Tibial artery (tissue), 4 donors: ENCODE measurements around the gene VRK3.

Experiments used
- DNase-seq, 2 donors: peaks; one replicate each; pipeline ENCODE4 v3.0.0-alpha.2; 2019
- H3K27ac ChIP-seq, 2 donors: fragments of 200-600 bp; sonication (generic) in 1 of 2; 1 replicate in 1 of 2; 2 replicates in 1 of 2; pipeline ENCODE4 v1.5.1; 2018 to 2019; ENCODE audit warnings: mild to moderate bottlenecking in 1 of 2
- H3K27me3 ChIP-seq, 2 donors: fragments of 200-600 bp; sonication (generic) in 1 of 2; one replicate each; pipeline versions ENCODE4 v1.5.1 to v1.6.0; 2016 to 2019
- H3K36me3 ChIP-seq, 3 donors: fragments of 200-600 bp; sonication (generic) in 2 of 3; one replicate each; pipeline ENCODE4 v1.5.1; 2016 to 2019; ENCODE audit warnings: mild to moderate bottlenecking in 2 of 3
- H3K4me1 ChIP-seq, 4 donors: fragments of 200-600 bp; sonication (generic) in 2 of 4; 1 replicate in 3 of 4; 2 replicates in 1 of 4; pipeline ENCODE4 v1.5.1; 2016 to 2019
- H3K4me3 ChIP-seq, 2 donors: fragments of 200-600 bp; sonication (generic) in 1 of 2; 1 replicate in 1 of 2; 2 replicates in 1 of 2; pipeline ENCODE4 v1.5.1; 2018 to 2019; ENCODE audit warnings: mild to moderate bottlenecking in 2 of 2
- H3K9me3 ChIP-seq, 3 donors: fragments of 200-600 bp; sonication (generic) in 1 of 3; one replicate each; pipeline ENCODE4 v1.5.1; 2016 to 2019
- CTCF ChIP-seq, 2 experiments: fragments of 200-600 bp in 1 of 2; fragments of 450-650 bp in 1 of 2; IDR thresholded peaks; one replicate each; pipeline ENCODE4 v1.5.1; 2017 to 2019; ENCODE audit warnings: antibody characterized with exemption in 2 of 2, mild to moderate bottlenecking in 1 of 2, moderate library complexity in 1 of 2
- intact Hi-C: fragments of 100-400 bp; cut with DNase I; formaldehyde crosslinking; loops from one replicate; pipeline ENCODE4 v1.15.0; 2023; ENCODE audit warnings: low total_unique reads

VRK3 gene

GRCh38 chr19:50008532-50008931 lies 16.6 kb downstream of the VRK3 start:
- Histone ChIP-seq H3K27me3 (no peaks in the 10 kb centered on the region), H3K9me3 (no peaks in the 10 kb centered on the region), H3K4me3 (no peak overlapping the region), H3K4me1 (peaks cover 0 to 20% (median 16%) of the 10 kb centered on the region in 4 donors), H3K27ac (no peak overlapping the region), H3K36me3 (peaks cover 39 to 90% (median 58%) of the 10 kb centered on the region in 3 donors)
- no peak for DNase-seq
- TF ChIP-seq CTCF (IDR thresholded peaks at IDR 0.05), result no peak
- intact Hi-C loops, result no loop called here

GRCh38 chr19:50007947-50008346 lies 17.2 kb downstream of the VRK3 start:
- no peak overlapping the region for H3K27ac ChIP-seq
- no peaks in the 10 kb centered on the region for H3K9me3 ChIP-seq
- H3K27me3 ChIP-seq, result no peaks in the 10 kb centered on the region
- no peak for DNase-seq
- TF ChIP-seq CTCF (IDR thresholded peaks at IDR 0.05), result no peak
- H3K4me3 ChIP-seq, result no peak overlapping the region
- H3K36me3 ChIP-seq, result peaks cover 39 to 90% (median 53%) of the 10 kb centered on the region in 3 donors
- H3K4me1 ChIP-seq, result peaks cover 0 to 26% (median 20%) of the 10 kb centered on the region in 4 donors
- intact Hi-C loops, result no loop called here

GRCh38 chr19:50007170-50007569 lies 18.0 kb downstream of the VRK3 start:
- Histone ChIP-seq H3K4me3 (no peak overlapping the region), H3K4me1 (peaks cover 0 to 29% (median 23%) of the 10 kb centered on the region in 4 donors), H3K36me3 (peaks cover 36 to 90% (median 49%) of the 10 kb centered on the region in 3 donors), H3K27ac (no peak overlapping the region), H3K27me3 (no peaks in the 10 kb centered on the region), H3K9me3 (no peaks in the 10 kb centered on the region)
- intact Hi-C loops, result no loop called here
- TF ChIP-seq CTCF (IDR thresholded peaks at IDR 0.05), result no peak
- no peak for DNase-seq

- Histone ChIP-seq H3K4me1 (peaks cover 0 to 29% (median 23%) of the 10 kb centered on the region in 4 donors), H3K27me3 (no peaks in the 10 kb centered on the region), H3K36me3 (peaks cover 38 to 90% (median 65%) of the 10 kb centered on the region in 3 donors), H3K4me3 (no peak overlapping the region), H3K9me3 (no peaks in the 10 kb centered on the region), H3K27ac (peak overlapping the region; percentile 81 to 87)
- DNase-seq, result no peak
- intact Hi-C loops, result no loop called here
- TF ChIP-seq CTCF (IDR thresholded peaks at IDR 0.05), result no peak
Observed at GRCh38 chr19:50005428-50005827, 19.7 kb downstream of the VRK3 start.

- peak; percentile 76 to 87 for DNase-seq
- H3K36me3 ChIP-seq, result peaks cover 45 to 93% (median 70%) of the 10 kb centered on the region in 3 donors
- TF ChIP-seq CTCF (IDR thresholded peaks at IDR 0.05), result no peak
- H3K4me1 ChIP-seq, result peaks cover 0 to 29% (median 23%) of the 10 kb centered on the region in 4 donors
- no peaks in the 10 kb centered on the region for H3K27me3 ChIP-seq
- H3K9me3 ChIP-seq, result no peaks in the 10 kb centered on the region
- H3K27ac ChIP-seq, result peak overlapping the region; percentile 81 to 87
- H3K4me3 ChIP-seq, result peak overlapping the region; percentile 8 to 13
- intact Hi-C loops, result no loop called here
Observed at GRCh38 chr19:50003810-50004419, 21.3 kb downstream of the VRK3 start.
